ENCODE measurements around the gene LATS2. TPM values are rescaled to one million over a fixed set of nuclear protein-coding genes. Genes with fewer than 3 reads are reported as not detected.

The LATS2 gene
- total and polyA plus RNA-seq, 9 donors, result 12.5 to 41.9 (median 22.8) TPM

DNA sequence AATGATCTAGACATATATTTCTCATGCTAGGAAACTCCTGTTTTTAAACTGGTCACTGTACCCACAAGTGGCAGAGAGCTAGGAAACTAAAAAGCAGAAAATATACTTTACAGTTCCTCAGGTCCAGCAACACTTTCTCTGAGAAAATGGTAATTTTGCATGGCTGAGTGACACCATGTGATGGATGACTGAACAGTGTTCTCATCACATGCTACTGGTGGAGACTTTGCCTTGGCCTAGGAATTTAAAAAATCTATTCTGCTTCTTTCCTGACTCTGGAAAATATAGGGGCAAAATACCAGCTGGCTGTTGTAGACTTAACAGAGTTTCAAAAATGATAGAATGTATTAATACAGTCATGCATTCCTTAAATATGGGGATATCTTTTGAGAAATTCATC, 50.0 kb downstream of the LATS2 start:
- Histone ChIP-seq H3K27me3 (no peaks in the 10 kb centered on the region), H3K9me3 (no peaks in the 10 kb centered on the region), H3K4me1 (ENCODE audit: insufficient read depth) (peaks cover 21% of the 10 kb centered on the region), H3K36me3 (no peaks in the 10 kb centered on the region), H3K27ac (no peak overlapping the region), H3K4me3 (no peak overlapping the region)
- intact Hi-C loops (cut with DNase I), result no loop called here
- DNase-seq, result no peak
- no peak for TF ChIP-seq EP300 (IDR thresholded peaks at IDR 0.05)
- TF ChIP-seq POLR2A (IDR thresholded peaks at IDR 0.05), result no peak
- TF ChIP-seq, protein P1, sequence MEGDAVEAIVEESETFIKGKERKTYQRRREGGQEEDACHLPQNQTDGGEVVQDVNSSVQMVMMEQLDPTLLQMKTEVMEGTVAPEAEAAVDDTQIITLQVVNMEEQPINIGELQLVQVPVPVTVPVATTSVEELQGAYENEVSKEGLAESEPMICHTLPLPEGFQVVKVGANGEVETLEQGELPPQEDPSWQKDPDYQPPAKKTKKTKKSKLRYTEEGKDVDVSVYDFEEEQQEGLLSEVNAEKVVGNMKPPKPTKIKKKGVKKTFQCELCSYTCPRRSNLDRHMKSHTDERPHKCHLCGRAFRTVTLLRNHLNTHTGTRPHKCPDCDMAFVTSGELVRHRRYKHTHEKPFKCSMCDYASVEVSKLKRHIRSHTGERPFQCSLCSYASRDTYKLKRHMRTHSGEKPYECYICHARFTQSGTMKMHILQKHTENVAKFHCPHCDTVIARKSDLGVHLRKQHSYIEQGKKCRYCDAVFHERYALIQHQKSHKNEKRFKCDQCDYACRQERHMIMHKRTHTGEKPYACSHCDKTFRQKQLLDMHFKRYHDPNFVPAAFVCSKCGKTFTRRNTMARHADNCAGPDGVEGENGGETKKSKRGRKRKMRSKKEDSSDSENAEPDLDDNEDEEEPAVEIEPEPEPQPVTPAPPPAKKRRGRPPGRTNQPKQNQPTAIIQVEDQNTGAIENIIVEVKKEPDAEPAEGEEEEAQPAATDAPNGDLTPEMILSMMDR (IDR thresholded peaks at IDR 0.05), result no peak

DNA sequence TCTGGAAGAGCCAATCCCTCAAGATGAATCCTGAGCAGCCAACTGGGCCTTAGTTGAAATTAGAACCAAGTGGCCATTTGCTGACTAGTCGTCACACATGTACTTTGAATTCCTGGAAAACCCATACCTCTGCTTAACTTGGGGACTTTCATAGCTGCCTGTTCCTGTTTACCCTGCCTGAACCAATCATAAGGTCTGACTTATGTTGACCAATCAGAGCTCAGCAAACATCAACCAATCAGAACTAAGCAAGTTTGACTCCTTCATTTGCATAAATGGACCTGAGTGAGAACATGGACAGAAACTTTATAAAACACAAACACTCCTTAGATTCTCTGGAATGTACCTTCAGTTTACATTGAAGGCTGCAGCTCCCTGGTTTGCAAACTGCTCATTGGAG, 50.8 kb downstream of the LATS2 start:
- H3K4me3 ChIP-seq, result no peak overlapping the region
- WGBS, 3 donors, result 73 to 76% (median 75%) methylated on average over 1 of the region's 1 CpG
- no peaks in the 10 kb centered on the region for H3K27me3 ChIP-seq
- no peak overlapping the region for H3K27ac ChIP-seq
- H3K9me3 ChIP-seq, result no peaks in the 10 kb centered on the region
- no peaks in the 10 kb centered on the region for H3K36me3 ChIP-seq
- H3K4me1 ChIP-seq (ENCODE audit: insufficient read depth), result peaks cover 18% of the 10 kb centered on the region
- intact Hi-C loops (cut with DNase I), result no loop called here
- DNase-seq, result peak in 1 of 5 donors; percentile 1
- no peak for TF ChIP-seq EP300 (IDR thresholded peaks at IDR 0.05)
- TF ChIP-seq POLR2A (IDR thresholded peaks at IDR 0.05), result no peak
- TF ChIP-seq, protein P1 (IDR thresholded peaks at IDR 0.05), result no peak

- Histone ChIP-seq H3K27ac (no peak overlapping the region), H3K4me1 (ENCODE audit: insufficient read depth) (peaks cover 13% of the 10 kb centered on the region), H3K9me3 (no peaks in the 10 kb centered on the region), H3K4me3 (no peak overlapping the region), H3K36me3 (no peaks in the 10 kb centered on the region), H3K27me3 (no peaks in the 10 kb centered on the region)
- WGBS, 3 donors, result 80 to 84% (median 82%) methylated on average over 7 of the region's 7 CpGs
- no peak for DNase-seq
- intact Hi-C loops (cut with DNase I), result no loop called here
- TF ChIP-seq EP300 (IDR thresholded peaks at IDR 0.05), result no peak
- TF ChIP-seq, protein P1 (IDR thresholded peaks at IDR 0.05), result no peak
These were observed 52.4 kb downstream of the LATS2 start for GRCh38 chr13:21009036-21009435.

- intact Hi-C loops (cut with DNase I), result no loop called here
- Histone ChIP-seq H3K4me1 (ENCODE audit: insufficient read depth) (peaks cover 10% of the 10 kb centered on the region), H3K27me3 (no peaks in the 10 kb centered on the region), H3K27ac (no peak overlapping the region), H3K9me3 (no peaks in the 10 kb centered on the region), H3K36me3 (no peaks in the 10 kb centered on the region), H3K4me3 (no peak overlapping the region)
- TF ChIP-seq, protein P1 (IDR thresholded peaks at IDR 0.05), result no peak
- TF ChIP-seq EP300 (IDR thresholded peaks at IDR 0.05) (no peak), POLR2A (IDR thresholded peaks at IDR 0.05) (no peak)
- no peak for DNase-seq
- 94 to 97% (median 96%) methylated on average over 10 to 11 of the region's 11 CpGs for WGBS, 3 donors
These were observed 53.4 kb downstream of the LATS2 start for GRCh38 chr13:21008026-21008425.

Data from ovary (tissue), 9 donors.